ENCODE results near the gene SCRT2. TPM values are rescaled to one million over a fixed set of nuclear protein-coding genes. Genes with fewer than 3 reads are reported as not detected.

SCRT2 gene
- total and polyA plus RNA-seq, 9 donors: not detected

- TF ChIP-seq EP300 (IDR thresholded peaks at IDR 0.05) (no peak), CTCF (IDR thresholded peaks at IDR 0.05) (no peak)
- DNase-seq: no peak
- Histone ChIP-seq H3K4me3 (no peak overlapping the region), H3K9me3 (no peaks in the 10 kb centered on the region), H3K27me3 (no peaks in the 10 kb centered on the region), H3K27ac (no peak overlapping the region), H3K36me3 (no peaks in the 10 kb centered on the region), H3K4me1 (ENCODE audit: insufficient read depth) (peaks cover 5% of the 10 kb centered on the region)
- 4 to 6% (median 6%) methylated on average over 25 of the region's 25 CpGs for WGBS, 3 donors
- intact Hi-C loops (cut with DNase I): no loop called here
These were observed 559 bp downstream of the SCRT2 start for GRCh38 chr20:675033-675452.

DNA sequence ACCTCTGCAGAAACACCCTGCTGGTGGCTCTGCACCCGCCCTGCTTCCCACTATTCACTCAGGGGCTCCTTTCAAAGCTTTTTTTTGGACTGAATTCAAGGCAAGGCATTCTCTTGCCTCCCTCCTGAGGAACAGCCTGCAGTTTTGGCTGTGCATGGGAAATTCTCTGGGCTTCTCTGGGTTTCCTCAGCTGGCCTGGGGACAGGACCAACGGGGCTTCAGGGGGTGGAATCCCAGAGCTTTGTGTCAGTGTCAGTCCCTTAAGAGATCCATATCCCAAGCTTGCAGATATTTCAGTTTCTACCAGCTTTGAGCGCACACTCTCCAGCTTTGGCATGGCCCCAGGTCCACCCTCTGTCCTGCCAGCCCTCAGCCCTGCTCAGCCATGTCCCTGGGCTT, 2.0 kb downstream of the SCRT2 start:
- no peak overlapping the region for H3K4me3 ChIP-seq
- no peak for DNase-seq
- no peaks in the 10 kb centered on the region for H3K9me3 ChIP-seq
- H3K36me3 ChIP-seq: no peaks in the 10 kb centered on the region
- intact Hi-C loops (cut with DNase I): no loop called here
- no peaks in the 10 kb centered on the region for H3K27me3 ChIP-seq
- 35 to 39% (median 36%) methylated on average over 3 of the region's 3 CpGs for WGBS, 3 donors
- no peak overlapping the region for H3K27ac ChIP-seq
- peaks cover 5% of the 10 kb centered on the region for H3K4me1 ChIP-seq (ENCODE audit: insufficient read depth)
- TF ChIP-seq POLR2A (IDR thresholded peaks at IDR 0.05) (no peak), CTCF (IDR thresholded peaks at IDR 0.05) (no peak), EP300 (IDR thresholded peaks at IDR 0.05) (no peak)

GRCh38 chr20:672963-673602, 2.5 kb downstream of the SCRT2 start:
- H3K4me1 ChIP-seq (ENCODE audit: insufficient read depth): peaks cover 5% of the 10 kb centered on the region
- TF ChIP-seq EP300 (IDR thresholded peaks at IDR 0.05): no peak
- TF ChIP-seq POLR2A (IDR thresholded peaks at IDR 0.05): no peak
- TF ChIP-seq CTCF (IDR thresholded peaks at IDR 0.05): no peak
- no peak overlapping the region for H3K27ac ChIP-seq
- no peak for DNase-seq
- 23 to 27% (median 24%) methylated on average over 7 of the region's 7 CpGs for WGBS, 3 donors
- no peaks in the 10 kb centered on the region for H3K27me3 ChIP-seq
- intact Hi-C loops (cut with DNase I): no loop called here
- no peak overlapping the region for H3K4me3 ChIP-seq
- no peaks in the 10 kb centered on the region for H3K36me3 ChIP-seq
- no peaks in the 10 kb centered on the region for H3K9me3 ChIP-seq

DNA sequence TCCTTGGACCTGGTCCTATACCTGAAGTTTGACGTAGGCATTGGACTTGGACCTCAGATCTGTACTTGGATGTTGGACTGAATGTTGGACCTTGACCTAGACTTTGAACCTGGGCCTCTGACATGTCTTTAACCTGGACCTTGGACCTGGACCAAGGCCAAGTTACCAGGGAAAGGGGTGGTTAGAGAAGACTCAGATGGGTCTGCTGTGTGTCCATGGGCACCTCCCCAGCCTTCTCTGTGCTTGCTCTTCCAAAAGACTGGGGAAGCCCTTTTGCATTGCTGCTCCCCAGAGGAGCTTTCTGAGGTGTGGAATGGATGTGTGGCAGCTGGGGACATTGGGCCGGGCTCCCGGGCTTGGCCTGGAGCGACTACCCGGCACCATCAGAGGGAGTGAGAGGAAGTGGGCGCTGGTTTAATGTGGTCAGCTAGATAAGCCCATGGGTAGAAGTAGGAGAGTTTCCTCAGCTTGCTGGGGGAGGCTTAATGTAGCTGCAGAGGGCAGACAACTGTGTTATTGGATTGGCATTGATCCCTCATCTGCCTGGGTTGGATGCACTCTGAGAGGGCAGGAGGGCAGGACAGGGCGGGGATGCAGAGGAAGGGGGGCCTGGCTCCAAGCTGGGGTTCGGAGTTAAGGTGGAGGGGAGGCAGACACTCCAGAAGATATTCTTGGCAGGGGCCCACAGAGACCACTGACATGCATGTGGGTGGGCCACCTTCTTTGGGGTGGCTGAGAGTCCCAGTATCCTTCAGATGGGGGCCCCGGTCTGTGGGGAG, 4.2 kb downstream of the SCRT2 start:
- Histone ChIP-seq H3K9me3 (no peaks in the 10 kb centered on the region), H3K27ac (no peak overlapping the region), H3K36me3 (no peaks in the 10 kb centered on the region), H3K4me3 (no peak overlapping the region), H3K27me3 (no peaks in the 10 kb centered on the region), H3K4me1 (ENCODE audit: insufficient read depth) (peaks cover 5% of the 10 kb centered on the region)
- TF ChIP-seq EP300 (IDR thresholded peaks at IDR 0.05) (no peak), POLR2A (IDR thresholded peaks at IDR 0.05) (no peak), CTCF (IDR thresholded peaks at IDR 0.05) (no peak)
- WGBS, 3 donors: 16 to 27% (median 23%) methylated on average over 9 of the region's 9 CpGs
- no peak for DNase-seq
- intact Hi-C loops (cut with DNase I): no loop called here

Data from ovary (tissue), 9 donors.